ENCODE results near the gene POU2F3.

DNA sequence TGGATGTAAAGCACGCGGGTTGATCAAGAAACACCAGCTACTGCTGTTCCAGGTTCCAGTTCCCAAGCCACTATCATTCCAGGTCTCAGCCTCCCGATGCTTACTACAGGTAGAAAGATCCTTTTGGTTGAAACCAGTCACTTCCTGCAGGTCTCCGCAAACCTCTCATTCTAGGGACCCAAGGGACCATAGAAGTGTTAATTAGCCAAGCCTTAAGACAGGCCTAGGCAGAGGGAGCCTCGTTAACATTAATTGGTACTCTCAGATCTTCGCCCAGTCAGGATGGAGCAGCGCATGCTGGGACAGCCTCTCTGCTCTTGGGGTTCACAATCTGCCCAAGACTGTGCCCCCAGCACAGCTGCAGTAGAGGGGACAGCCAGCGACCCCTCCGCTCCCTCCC is 40.3 kb upstream of the POU2F3 start:
- TF ChIP-seq, protein P1, sequence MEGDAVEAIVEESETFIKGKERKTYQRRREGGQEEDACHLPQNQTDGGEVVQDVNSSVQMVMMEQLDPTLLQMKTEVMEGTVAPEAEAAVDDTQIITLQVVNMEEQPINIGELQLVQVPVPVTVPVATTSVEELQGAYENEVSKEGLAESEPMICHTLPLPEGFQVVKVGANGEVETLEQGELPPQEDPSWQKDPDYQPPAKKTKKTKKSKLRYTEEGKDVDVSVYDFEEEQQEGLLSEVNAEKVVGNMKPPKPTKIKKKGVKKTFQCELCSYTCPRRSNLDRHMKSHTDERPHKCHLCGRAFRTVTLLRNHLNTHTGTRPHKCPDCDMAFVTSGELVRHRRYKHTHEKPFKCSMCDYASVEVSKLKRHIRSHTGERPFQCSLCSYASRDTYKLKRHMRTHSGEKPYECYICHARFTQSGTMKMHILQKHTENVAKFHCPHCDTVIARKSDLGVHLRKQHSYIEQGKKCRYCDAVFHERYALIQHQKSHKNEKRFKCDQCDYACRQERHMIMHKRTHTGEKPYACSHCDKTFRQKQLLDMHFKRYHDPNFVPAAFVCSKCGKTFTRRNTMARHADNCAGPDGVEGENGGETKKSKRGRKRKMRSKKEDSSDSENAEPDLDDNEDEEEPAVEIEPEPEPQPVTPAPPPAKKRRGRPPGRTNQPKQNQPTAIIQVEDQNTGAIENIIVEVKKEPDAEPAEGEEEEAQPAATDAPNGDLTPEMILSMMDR (IDR thresholded peaks at IDR 0.05; ENCODE audit: low read depth, low read length) = no peak
- no peak for TF ChIP-seq EZH2phosphoT487 (IDR thresholded peaks at IDR 0.05; ENCODE audit: low read depth)
